CD4-positive, alpha-beta T cell treated with Interleukin-21 for 1 hour (primary cell): Measurements from ENCODE around the gene DEPDC1B.
"Not testable (repeated sequence)": the region's sequence is repeated elsewhere in the genome, so short reads cannot be mapped to it uniquely, and the experiment has no call there.

ENCODE experiments used
- DNase-seq: peaks from one replicate; pipeline ENCODE4 v3.0.0-alpha.2; 2020

The DEPDC1B gene

GRCh38 chr5:60699609-60700415 lies at the start of gene DEPDC1B:
Gene DEPDC1B (minus strand): TSS chr5:60700166. CDS start chr5:60700093, 73 bp downstream.
- peak; percentile 87 for DNase-seq

GRCh38 chr5:60744682-60745081 lies 44.7 kb upstream of the DEPDC1B start:
- DNase-seq, result no peak

GRCh38 chr5:60743511-60744314 lies 43.7 kb upstream of the DEPDC1B start:
- no peak for DNase-seq

GRCh38 chr5:60740322-60740721 lies 40.4 kb upstream of the DEPDC1B start:
- no peak for DNase-seq

GRCh38 chr5:60738933-60739332 lies 39.0 kb upstream of the DEPDC1B start:
- DNase-seq, result no peak

GRCh38 chr5:60738461-60738860 lies 38.5 kb upstream of the DEPDC1B start:
- DNase-seq, result no peak

- not testable (repeated sequence) for DNase-seq
Observed at GRCh38 chr5:60730858-60731257, 30.9 kb upstream of the DEPDC1B start.

GRCh38 chr5:60727033-60727679 lies 27.2 kb upstream of the DEPDC1B start:
- no peak for DNase-seq

- DNase-seq, result no peak
Observed at GRCh38 chr5:60724126-60724525, 24.2 kb upstream of the DEPDC1B start.

GRCh38 chr5:60722416-60722815 lies 22.4 kb upstream of the DEPDC1B start:
- DNase-seq, result no peak

- no peak for DNase-seq
Observed at GRCh38 chr5:60719329-60719728, 19.4 kb upstream of the DEPDC1B start.

GRCh38 chr5:60718166-60718892 lies 18.4 kb upstream of the DEPDC1B start:
- DNase-seq, result no peak

GRCh38 chr5:60715201-60715928 lies 15.4 kb upstream of the DEPDC1B start:
- not testable (repeated sequence) for DNase-seq

- no peak for DNase-seq
Observed at GRCh38 chr5:60712950-60713349, 13.0 kb upstream of the DEPDC1B start.

GRCh38 chr5:60711892-60712291 lies 11.9 kb upstream of the DEPDC1B start:
- DNase-seq, result not testable (repeated sequence)

- DNase-seq, result no peak
Observed at GRCh38 chr5:60710362-60710761, 10.4 kb upstream of the DEPDC1B start.

- DNase-seq, result no peak
Observed at GRCh38 chr5:60705144-60705543, 5.2 kb upstream of the DEPDC1B start.

- DNase-seq, result no peak
Observed at GRCh38 chr5:60703944-60704343, 4.0 kb upstream of the DEPDC1B start.

- DNase-seq, result no peak
Observed at GRCh38 chr5:60701321-60701968, 1.5 kb upstream of the DEPDC1B start.

- DNase-seq, result no peak
Observed at GRCh38 chr5:60700416-60700757, 421 bp upstream of the DEPDC1B start.

- DNase-seq, result no peak
Observed at GRCh38 chr5:60699288-60699608, 718 bp downstream of the DEPDC1B start.

GRCh38 chr5:60698336-60698735 lies 1.6 kb downstream of the DEPDC1B start:
- DNase-seq, result no peak
